ENCODE results near the gene DCANP1.

Gene DCANP1

DNA sequence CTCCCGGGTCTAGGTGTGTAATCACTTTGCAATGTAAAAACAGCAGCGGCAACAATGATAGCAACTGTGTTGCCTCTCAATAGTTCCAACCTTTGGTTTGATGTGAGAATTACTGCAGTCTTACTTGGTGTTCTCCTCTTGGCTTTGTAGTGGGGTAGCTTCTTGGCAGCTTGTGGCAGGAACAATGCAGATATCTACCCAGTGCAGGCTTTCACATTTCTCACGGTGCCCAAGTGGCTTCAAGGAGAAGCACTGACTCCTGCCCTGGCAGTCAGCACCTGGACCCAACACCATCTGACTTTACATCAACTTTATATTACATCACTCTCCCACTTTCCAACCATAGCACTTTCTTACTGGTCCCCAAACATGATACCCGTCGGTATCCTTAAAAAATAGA is 33.4 kb upstream of the DCANP1 start:
- Histone ChIP-seq H3K9ac (ENCODE audit: low read length) (no peak overlapping the region), H3K4me2 (ENCODE audit: low read length) (no peak overlapping the region), H3K9me3 (ENCODE audit: low read length) (no peaks in the 10 kb centered on the region), H3K27ac (ENCODE audit: low read depth, low read length, poor library complexity, severe bottlenecking) (no peak overlapping the region), H3K4me1 (ENCODE audit: insufficient read depth, low read length, severe bottlenecking) (no peaks in the 10 kb centered on the region), H3K9me2 (ENCODE audit: low read depth, low read length) (no peaks in the 10 kb centered on the region), H3K4me3 (ENCODE audit: low read depth, low read length, poor library complexity, severe bottlenecking) (no peak overlapping the region), H3K27me3 (ENCODE audit: insufficient read depth, low read length) (peaks cover 5% of the 10 kb centered on the region; the same call in 1 of the 2 replicates), H3K36me3 (ENCODE audit: insufficient read depth, low read length) (no peaks in the 10 kb centered on the region), H3F3A (ENCODE audit: insufficient read depth, low read length) (no peaks in the 10 kb centered on the region), H3K79me2 (ENCODE audit: insufficient read depth, low read length) (no peaks in the 10 kb centered on the region), H4K20me1 (ENCODE audit: insufficient read depth, low read length) (no peaks in the 10 kb centered on the region), H2AFZ (ENCODE audit: low read length) (no peak overlapping the region)
- TF ChIP-seq EZH2 (IDR thresholded peaks at IDR 0.05; ENCODE audit: borderline replicate concordance, low read length), result no peak

DNA sequence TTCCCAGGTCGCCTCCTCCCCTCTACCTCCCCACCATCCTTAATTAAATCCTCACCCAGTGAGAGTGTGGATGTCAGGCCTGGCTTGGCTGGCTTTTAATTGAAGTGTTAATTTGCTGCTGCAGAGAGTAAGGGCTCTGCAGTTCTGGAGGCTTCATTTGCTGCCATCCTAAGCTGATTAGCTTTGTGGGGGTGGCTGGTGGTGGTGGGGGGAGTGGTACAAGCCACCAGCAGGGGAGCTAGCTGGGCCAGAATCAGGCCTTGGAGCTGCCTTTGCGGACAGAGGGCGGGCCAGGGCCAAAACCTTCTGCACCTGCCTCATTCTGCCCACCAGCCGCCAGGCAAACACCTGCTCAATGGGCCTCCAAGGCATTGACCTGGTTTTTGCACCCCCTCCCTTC is 31.8 kb upstream of the DCANP1 start:
- Histone ChIP-seq H3K4me2 (ENCODE audit: low read length) (no peak overlapping the region), H3K4me1 (ENCODE audit: insufficient read depth, low read length, severe bottlenecking) (no peaks in the 10 kb centered on the region), H3K9ac (ENCODE audit: low read length) (no peak overlapping the region), H3K36me3 (ENCODE audit: insufficient read depth, low read length) (no peaks in the 10 kb centered on the region), H3K79me2 (ENCODE audit: insufficient read depth, low read length) (no peaks in the 10 kb centered on the region), H3K4me3 (ENCODE audit: low read depth, low read length, poor library complexity, severe bottlenecking) (no peak overlapping the region), H3K9me3 (ENCODE audit: low read length) (no peaks in the 10 kb centered on the region), H4K20me1 (ENCODE audit: insufficient read depth, low read length) (no peaks in the 10 kb centered on the region), H3K27me3 (ENCODE audit: insufficient read depth, low read length) (peaks cover 8% of the 10 kb centered on the region; the same call in 1 of the 2 replicates), H3F3A (ENCODE audit: insufficient read depth, low read length) (no peaks in the 10 kb centered on the region), H3K27ac (ENCODE audit: low read depth, low read length, poor library complexity, severe bottlenecking) (no peak overlapping the region), H3K9me2 (ENCODE audit: low read depth, low read length) (no peaks in the 10 kb centered on the region), H2AFZ (ENCODE audit: low read length) (no peak overlapping the region)
- TF ChIP-seq, protein P1, sequence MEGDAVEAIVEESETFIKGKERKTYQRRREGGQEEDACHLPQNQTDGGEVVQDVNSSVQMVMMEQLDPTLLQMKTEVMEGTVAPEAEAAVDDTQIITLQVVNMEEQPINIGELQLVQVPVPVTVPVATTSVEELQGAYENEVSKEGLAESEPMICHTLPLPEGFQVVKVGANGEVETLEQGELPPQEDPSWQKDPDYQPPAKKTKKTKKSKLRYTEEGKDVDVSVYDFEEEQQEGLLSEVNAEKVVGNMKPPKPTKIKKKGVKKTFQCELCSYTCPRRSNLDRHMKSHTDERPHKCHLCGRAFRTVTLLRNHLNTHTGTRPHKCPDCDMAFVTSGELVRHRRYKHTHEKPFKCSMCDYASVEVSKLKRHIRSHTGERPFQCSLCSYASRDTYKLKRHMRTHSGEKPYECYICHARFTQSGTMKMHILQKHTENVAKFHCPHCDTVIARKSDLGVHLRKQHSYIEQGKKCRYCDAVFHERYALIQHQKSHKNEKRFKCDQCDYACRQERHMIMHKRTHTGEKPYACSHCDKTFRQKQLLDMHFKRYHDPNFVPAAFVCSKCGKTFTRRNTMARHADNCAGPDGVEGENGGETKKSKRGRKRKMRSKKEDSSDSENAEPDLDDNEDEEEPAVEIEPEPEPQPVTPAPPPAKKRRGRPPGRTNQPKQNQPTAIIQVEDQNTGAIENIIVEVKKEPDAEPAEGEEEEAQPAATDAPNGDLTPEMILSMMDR (IDR thresholded peaks at IDR 0.05; ENCODE audit: low read length), result no peak
- TF ChIP-seq EZH2 (IDR thresholded peaks at IDR 0.05; ENCODE audit: borderline replicate concordance, low read length), result no peak

DNA sequence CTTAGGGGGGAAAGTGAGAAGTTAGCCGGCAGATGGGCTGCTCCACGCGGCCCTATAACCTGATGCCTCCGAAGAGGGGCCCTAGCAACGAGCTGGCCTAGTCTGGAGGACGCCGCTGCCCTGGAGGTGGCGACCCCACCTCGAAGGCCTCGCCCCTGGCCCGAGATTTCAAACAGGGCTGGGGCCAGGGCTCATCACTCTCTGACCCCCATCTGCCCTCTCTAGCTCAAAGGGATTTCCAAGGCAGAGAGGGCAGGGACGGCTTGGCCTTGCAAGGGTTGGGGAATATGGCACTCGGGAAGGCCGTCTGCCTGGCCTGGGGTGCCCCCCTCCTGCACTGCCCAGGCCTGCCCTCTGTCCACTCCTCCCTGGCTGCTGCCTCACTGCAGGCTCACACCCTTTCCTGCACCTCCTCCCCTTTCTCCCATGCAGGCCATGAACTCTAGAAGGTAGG is 30.5 kb upstream of the DCANP1 start:
- Histone ChIP-seq H3K9me2 (ENCODE audit: low read depth, low read length) (no peaks in the 10 kb centered on the region), H3K79me2 (ENCODE audit: insufficient read depth, low read length) (no peaks in the 10 kb centered on the region), H4K20me1 (ENCODE audit: insufficient read depth, low read length) (no peaks in the 10 kb centered on the region), H3F3A (ENCODE audit: insufficient read depth, low read length) (no peaks in the 10 kb centered on the region), H3K36me3 (ENCODE audit: insufficient read depth, low read length) (no peaks in the 10 kb centered on the region), H3K9me3 (ENCODE audit: low read length) (no peaks in the 10 kb centered on the region), H3K27ac (ENCODE audit: low read depth, low read length, poor library complexity, severe bottlenecking) (no peak overlapping the region), H3K4me3 (ENCODE audit: low read depth, low read length, poor library complexity, severe bottlenecking) (no peak overlapping the region), H2AFZ (ENCODE audit: low read length) (no peak overlapping the region), H3K9ac (ENCODE audit: low read length) (no peak overlapping the region), H3K4me2 (ENCODE audit: low read length) (no peak overlapping the region), H3K4me1 (ENCODE audit: insufficient read depth, low read length, severe bottlenecking) (no peaks in the 10 kb centered on the region), H3K27me3 (ENCODE audit: insufficient read depth, low read length) (peaks cover 8% of the 10 kb centered on the region; the same call in 1 of the 2 replicates)
- no peak for TF ChIP-seq EZH2 (IDR thresholded peaks at IDR 0.05; ENCODE audit: borderline replicate concordance, low read length)
- TF ChIP-seq, protein P1 (IDR thresholded peaks at IDR 0.05; ENCODE audit: low read length), result no peak
